NCI-H345 (cell line): ENCODE results near the gene TTLL5.
"Not testable (repeated sequence)": the region's sequence is repeated elsewhere in the genome, so short reads cannot be mapped to it uniquely, and the experiment has no call there.

Experiments
- DNase-seq: peaks from one replicate; lab custom pipeline; 2025; lab: John Stamatoyannopoulos, UW

The TTLL5 gene

DNA sequence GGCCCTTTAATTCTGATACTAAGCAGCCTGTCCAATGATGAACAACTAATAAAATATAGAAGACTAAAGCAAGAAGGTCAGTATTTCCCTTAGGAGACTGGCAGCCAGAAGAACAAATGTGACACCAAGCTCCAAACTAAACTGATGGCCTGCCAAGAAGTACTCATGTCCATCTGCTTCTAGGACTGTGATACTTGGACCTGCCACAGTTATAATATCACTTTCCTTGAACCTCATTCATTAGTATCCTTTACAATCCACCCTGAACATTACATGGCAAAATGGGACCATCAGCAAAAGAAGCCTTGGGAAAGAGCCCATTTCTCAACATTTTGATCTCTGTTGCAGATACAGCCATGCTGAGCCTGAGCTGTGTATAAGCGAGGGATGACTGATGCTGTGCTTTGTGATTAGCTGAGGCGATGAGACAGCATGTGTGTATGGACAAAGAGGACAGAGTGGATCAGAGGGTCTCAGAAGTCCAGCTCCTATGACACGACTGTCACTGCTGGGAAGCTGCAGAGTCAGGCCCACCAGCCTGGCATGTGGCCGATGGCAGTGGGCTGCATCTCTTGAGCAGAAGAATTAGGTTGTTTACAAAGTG lies 246.8 kb downstream of the TTLL5 start:
- no peak for DNase-seq

DNA sequence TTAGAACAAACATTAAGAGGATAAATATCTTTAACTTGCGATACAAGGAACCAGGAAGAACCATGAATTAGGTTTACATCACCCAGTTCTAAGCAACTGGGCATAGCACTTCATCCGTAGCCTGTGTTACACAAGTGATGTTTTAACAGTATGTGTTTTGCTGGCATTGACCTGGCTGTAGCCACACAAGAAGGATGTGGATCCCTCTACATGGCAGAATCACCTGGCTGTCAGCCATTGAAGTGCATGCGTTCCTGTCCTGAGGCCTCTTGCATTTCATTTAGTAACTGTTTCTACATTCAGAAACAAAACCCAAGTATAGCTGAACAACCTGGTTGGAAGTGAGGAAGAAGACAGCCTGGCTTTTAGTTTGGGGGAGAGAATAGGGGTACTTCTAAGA lies 248.6 kb downstream of the TTLL5 start:
- no peak for DNase-seq

DNA sequence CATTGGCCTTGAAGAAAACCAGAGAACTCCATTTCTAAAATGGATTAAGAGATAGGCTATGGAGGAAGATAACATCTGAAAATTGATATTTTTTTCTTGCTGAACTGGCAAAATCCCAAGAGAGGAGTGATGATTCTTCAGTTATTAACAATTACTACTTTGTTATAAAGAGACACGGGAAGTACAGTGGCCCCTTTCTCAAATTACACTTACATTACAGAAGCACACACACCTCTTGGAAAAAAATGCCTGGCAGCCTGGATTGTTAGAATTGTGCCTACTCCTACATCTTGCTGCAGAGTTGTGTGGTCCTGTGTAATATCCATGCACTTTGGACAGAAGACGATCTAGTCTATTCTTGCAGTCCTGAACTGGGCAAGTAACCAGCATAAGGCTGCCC lies 249.0 kb downstream of the TTLL5 start:
- no peak for DNase-seq

DNA sequence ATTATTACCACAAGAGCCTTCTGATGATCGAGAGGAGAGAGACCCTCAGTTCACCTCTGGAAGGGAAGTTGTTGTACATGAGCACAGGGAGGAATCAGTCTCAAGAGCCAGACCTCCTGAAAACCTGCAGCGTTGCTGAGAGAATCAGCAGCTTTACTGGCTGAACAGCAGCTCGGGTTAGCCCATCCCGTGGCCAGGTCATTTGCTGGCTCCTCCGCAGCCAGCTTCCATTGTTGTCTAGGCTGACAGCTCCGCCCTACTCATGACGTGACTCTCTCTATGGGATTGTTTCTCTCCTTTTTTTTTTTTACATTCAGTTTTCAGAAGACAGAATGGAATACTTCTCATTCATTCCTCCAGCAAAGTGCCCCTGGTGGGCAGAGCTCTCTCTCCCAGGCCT lies 250.8 kb downstream of the TTLL5 start:
- no peak for DNase-seq

DNA sequence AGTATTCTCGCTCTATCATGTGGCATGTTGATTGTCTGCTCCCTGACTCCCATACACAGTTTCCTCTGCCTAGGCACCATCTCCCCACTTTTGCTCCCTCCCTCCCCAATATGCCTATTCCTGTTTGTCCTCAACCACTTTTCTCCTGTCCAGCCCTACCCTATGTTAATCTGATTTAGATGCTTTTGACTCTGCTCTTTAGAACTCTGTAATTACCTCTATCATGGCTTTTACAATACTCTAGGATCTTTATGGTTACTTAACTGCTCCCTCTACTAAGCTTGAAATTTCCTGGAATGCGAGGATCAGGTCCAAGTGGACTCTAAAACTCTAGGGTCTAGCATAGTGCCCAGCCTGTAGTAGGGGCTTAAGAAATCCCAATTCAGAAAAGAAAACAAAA lies 252.1 kb downstream of the TTLL5 start:
- no peak for DNase-seq

DNA sequence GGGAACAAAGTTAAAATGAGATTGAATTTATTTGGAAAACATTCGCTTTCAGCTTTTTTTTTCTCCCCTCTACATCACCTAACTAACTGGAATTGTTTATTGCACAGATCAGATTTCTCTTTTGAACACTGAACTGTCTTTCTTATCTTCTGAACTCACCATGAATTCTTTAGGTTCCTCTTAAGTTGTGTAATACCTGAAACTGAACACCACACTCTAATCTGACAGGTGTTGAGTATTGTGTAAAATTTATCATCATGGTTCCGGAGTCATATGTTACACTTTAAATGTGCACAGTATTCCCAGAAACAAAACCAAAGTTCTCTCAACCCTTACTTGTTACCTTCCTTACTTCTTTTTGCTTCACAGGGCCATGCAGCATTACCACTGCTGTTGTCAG lies 254.0 kb downstream of the TTLL5 start:
- DNase-seq = no peak

DNA sequence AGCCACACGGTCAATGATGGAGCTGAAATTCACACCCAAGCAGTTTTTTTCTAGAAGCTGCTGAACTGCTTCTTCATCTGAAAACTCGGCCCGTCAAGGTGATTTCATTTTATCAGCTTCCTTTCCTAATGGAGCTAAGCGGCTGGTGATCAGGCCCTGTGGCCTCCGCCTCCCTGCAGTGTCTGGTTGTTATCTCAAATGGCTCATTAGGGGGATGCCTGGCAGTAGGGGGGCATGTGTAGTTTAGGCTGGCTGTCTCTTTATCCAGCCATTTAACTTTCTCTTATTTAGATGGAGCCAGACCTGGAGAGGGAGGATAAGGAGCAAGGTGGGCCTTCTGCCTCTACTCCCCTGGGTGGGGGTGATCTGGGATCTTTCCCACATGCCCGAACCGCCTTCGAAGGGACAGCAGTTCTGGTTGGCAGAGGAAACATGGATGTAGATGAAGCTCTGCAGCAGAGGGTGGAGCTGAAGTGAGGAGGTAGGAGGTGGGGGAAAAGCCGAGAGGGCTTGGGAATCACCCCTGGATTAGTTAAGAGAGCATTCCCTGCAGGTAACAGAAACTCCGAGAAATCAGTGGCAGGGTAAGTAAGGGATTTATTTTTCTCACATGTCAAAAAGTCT lies 256.4 kb downstream of the TTLL5 start:
- DNase-seq = no peak

DNA sequence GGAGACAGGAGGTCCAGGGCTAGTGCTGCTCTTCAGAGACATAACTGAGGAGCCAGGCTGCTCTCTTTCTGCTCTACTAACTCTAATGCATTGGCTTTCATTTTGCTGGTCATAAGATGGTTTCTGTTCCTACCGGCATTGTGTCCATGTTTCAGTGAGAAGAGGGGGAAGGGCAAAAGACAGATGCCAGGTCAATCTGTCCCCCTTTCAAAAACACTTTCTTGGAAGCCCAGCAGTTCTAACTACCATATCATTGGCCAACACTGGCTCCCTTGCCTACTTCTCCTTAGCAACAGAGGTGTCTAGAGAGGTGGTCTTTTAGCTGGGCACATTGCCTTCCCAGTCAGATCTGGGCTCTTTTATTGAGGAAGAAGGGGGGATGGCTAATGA lies 256.9 kb downstream of the TTLL5 start:
- DNase-seq = no peak

DNA sequence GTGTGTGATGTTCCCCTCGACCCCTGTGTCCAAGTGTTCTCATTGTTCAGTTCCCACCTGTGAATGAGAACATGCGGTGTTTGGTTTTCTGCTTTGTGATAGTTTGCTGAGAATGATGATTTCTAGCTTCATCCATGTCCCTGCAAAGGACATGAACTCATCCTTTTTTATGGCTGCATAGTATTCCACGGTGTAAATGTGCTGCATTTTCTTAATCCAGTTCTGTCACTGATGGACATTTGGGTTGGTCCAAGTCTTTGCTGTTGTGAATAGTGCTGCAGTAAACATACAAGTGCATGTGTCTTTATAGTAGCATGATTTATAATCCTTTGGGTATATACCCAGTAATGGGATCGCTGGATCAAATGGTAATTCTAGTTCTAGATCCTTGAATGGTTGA lies 259.4 kb downstream of the TTLL5 start:
- not testable (repeated sequence) for DNase-seq

DNA sequence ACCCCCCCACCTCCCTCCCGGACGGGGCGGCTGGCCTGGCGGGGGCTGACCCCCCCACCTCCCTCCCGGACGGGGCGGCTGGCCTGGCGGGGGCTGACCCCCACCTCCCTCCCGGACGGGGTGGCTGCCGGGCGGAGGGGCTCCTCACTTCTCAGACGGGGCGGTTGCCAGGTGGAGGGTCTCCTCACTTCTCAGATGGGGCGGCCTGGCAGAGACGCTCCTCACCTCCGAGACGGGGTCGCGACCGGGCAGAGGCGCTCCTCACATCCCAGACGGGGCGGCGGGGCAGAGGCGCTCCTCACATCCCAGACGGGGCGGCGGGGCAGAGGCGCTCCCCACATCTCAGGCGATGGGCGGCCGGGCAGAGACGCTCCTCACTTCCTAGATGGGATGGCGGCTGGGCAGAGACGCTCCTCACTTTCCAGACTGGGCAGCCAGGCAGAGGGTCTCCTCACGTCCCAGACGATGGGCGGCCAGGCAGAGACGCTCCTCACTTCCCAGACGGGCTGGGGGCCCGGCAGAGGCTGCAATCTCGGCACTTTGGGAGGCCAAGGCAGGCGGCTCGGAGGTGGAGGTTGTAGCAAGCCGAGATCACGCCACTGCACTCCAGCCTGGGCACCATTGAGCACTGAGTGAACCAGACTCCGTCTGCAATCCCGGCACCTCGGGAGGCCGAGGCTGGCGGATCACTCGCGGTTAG lies 264.2 kb downstream of the TTLL5 start:
- not testable (repeated sequence) for DNase-seq

DNA sequence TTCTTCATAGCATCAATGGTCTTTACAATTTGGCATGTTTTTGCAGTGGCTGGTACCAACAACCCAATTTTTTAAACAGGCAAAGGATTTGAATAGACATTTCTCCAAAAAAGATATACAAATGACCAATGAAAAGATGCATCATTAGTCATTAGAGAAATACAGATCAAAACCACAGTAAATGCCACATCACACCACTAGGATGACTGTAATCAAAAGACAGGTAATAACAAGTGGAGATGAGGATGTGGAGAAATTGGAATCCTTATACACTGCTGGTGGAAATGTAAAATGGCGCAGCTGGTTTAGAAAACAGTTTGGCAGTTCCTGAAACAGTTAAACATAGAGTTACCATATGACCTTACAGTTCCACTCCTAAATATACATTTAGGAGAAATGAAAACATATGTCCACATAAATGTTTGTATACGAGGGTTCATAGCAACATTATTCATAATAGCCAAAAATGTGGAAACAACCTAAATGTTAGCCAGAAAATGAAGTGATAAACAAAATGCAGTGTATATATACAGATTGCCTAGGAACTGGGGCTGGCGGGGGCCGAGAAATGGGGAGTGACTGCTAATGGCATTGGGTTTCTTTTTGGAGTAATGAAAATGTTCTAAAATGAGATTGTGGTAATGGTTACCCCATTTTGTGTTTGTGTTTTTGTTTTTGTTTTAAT lies 265.5 kb downstream of the TTLL5 start:
- no peak for DNase-seq

DNA sequence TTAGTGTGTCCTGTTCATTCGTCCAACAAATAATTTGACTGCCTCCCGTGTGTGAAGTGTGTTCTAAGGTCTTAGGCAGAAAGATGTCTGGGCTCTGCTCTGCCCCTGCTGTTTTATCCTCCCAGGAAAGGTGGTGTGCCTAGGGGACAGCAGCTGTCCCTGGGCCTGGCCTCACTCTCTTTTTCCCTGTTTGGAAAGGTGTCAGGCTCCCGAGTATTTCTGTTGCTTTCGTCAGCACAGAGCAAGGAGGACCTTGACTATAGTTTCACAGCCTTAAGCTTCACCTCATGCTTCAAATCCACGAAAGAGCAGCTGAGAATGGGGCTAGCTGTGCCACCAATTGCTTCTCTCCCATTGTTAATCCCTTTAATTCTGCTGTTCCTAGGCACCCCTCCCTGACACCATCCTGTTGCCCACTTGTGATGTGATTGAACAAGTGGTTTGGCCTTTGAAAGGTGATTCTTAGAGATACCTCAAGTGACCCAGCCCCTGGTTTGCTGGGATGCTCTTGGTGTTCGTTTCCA lies 266.6 kb downstream of the TTLL5 start:
- DNase-seq = no peak

DNA sequence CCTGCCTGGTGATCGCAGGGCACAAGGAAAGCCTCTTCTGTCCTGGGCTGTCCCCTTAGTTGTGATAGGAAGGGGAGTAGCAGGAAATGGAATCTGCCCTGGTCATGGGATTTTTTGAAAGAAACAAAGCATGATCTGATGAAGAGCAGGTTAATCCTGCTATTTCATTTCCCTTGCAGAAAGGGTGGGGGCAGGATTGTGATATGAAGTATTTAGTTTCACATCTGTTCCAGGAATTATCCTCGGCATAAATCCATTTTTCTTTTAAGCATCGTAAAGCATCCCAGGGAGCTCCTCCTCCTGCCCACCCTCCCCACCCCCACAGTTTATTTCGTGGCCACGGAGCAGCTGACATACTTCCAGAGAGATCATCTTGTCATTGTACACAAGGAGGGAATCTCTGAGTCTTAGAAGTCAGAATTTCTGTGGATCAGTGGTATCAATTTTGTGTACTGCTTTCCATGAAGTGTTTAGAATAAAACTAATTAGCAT lies 267.7 kb downstream of the TTLL5 start:
- DNase-seq = no peak

DNA sequence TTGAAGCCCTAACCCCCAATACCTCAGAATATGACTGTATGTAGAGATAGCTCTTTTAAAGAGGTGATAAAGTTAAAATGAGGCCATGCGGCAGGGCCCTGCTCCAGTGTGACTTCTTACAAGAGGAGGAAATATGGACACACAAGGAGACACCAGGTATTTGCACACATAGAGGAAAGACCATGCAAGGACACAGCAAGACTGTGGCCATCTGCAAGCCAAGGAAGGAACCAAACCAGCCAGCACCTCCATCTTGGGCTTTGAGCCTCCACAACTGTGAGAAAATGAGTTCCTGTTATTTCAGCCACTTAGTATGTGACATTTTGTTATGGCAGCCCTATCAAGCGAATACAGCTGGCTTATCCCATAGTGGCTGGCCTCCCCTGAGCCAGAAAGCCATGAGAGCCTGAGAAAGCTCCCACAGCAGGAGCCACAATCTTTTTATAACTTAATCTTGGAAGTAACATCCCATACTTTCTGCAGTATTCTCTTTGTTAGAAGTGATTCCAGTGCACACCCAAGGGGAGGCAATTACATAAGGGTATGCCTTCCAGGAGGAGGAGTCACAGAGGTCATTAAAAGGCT lies 272.8 kb downstream of the TTLL5 start:
- DNase-seq = no peak

DNA sequence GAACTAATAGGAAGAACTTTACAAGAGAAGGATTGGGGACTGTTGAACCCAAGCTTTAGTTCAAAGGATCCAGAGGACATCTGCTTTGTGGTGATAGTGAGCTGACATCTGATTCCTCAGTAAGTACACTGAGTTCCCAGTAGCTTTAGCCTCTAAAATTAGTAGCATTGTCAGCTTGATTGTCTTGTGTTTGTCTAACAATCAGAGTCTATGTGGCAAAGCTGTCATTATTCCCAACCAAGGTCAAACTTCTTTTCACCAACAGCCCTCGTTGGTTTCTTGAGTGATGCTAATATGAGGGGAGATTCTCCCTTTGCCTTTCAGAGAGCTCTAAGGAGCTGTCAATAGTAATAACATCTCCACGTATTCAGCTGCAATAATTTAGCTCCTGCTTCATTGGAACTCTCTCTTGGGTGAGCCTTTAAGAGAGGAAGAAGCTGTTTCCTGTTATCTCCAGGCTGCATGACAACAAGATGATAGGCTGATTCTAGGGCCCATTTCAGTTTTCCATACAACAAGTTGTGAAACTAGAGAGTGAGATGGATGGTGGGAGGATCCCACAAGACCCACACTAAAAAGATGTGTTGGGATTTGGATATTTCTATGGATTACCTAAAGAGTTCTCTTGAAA lies 274.1 kb downstream of the TTLL5 start:
- no peak for DNase-seq

DNA sequence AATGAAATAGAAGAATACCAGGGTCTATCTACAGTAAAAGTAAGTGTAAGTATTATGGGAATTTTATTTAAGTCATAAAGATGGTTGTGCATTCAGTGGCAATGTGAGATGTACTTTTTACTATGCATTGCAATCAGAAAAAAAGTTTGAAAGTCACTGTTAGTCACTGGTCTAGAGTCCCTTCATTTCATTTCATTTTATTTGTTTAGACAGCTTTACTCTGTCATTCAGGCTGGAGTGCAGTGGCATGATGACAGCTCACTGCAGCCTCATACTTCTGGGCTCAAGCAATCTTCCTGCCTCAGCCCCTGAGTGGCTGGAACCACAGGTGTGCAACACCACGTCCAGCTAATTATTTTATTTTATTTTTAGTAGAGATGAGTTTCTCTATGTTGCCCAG lies 278.2 kb downstream of the TTLL5 start:
- no peak for DNase-seq

DNA sequence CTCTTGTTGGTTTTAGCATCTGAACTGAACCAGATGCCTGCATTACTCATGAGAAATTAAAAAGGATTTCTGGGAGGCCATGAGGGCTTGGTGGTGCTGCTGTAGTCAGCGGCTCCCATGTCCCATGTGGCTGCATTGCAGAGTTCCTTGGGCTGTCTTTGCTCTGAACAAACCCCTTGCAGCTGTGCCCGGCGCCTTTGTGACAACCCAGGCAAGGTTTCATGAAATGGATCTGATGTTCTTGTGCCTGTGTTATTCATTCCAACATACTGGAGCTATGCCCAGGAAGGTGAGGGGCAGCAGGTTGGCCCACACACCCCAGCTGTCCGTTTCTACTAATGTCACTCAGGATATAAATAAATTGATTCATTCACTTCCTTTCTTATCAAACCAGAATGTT lies 280.0 kb downstream of the TTLL5 start:
- DNase-seq = no peak

DNA sequence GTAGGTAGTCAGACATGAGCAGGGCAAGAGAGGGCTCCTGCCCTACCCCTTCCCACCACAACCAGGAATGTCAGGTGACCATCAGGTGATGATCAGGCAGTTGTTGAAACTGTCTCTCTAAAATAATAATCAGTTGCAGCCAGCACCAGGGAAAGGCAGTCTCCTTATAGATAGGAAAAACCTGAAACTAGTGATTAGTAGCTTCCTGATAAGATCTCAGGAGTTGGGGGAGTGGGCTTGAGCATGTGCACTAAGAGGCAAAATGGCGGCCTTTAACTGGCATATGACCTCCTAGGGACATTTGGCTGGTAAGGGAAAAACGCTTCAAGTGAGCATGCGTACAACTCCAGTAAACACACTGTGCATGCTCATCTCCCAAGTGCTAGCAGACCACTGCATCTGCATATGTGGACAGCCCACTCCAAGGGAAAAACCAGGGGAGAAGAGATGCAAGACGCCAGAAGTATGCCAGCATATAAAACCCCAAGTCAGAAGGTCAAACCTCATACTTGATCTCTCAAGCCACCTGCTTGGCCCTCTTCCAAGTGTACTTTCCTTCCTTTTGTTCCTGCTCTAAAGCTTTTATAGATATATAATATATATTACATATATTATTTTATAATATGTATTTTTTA lies 283.7 kb downstream of the TTLL5 start:
- DNase-seq = no peak

DNA sequence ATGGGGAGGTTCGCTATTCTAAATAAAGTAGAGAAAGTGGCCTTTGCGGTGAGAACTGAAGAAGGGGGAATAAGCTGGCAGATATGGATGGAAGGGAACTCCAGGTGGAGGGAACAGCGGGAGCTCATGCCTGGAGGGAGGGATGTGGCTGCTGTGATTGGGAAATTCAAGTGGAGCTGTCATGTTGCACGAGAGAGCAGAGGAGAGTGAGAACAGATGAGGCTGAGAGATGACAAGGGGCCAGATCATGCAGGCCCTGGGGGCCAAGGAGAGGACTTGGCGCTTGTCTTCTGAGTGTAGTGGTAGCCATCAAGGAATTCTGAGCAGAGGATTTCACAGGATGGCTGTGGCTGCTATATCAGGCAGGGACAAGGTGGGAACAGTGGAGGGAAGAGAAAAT lies 285.7 kb downstream of the TTLL5 start:
- DNase-seq = no peak

DNA sequence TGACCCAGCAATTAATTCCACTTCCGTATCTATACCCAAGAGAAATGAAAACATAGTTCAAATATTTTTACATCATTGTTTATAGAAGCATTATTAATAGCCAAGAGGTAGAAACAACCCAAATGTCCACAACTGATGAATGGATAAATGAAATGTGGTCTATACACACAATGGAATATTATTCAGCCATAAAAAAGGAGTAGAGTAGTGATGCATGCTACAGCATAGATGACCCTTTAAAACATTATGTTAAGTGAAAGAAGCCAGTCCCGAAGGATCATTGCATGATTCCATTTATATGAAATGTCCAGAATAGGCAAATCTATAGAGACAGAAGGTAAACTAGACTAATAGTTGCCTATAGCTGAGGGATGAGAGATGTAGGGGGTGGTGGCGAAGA lies 291.4 kb downstream of the TTLL5 start:
- no peak for DNase-seq

DNA sequence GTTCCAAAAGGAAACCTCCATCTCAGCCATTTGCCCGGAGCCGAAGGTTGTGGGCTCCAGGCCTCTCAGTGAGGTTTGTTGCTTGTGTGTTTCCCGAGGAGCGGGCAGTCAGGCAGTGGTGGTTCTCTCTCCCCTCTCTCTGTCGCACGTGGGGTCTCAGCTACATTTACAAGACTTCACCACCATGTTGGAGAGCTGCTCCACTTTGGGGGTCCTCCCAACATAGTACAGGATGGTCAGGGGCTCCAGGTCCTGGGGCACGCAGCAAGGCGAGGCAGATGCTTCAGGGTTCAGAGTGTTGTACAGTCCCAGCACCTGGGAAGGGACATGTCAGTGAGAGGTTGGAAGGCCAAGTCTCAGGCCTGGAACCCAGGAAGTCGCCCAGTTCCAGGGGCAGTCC lies 298.0 kb downstream of the TTLL5 start:
- DNase-seq = no peak
